Activated naive CD4-positive, alpha-beta T cell treated with Interleukin-2 at 50 U/mL for 16 hours (primary cell): ENCODE results near the gene XKR7.

Experiments used
- DNase-seq: peaks from one replicate; pipeline ENCODE4 v3.0.0-alpha.2; 2020

XKR7 gene

DNA sequence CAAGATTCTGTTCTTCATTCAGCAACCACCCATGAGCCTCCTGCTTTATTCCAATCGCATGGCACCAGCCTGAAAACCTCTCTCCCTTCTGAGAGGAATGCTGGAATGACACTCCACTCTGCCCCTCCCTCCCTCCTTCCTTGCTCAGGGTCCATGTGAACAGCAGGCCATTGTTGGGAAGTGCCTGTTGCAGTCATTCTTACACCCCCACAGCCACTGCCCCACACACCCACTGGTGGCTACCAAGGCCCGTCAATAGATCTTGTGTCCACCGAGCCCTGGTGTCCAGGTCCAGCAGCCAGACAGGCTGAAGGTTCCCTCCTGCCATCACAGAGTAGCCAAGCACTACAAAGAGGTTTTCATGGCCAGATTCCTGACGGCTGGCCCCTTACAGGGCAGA lies 22.6 kb upstream of the XKR7 start:
- no peak for DNase-seq

DNA sequence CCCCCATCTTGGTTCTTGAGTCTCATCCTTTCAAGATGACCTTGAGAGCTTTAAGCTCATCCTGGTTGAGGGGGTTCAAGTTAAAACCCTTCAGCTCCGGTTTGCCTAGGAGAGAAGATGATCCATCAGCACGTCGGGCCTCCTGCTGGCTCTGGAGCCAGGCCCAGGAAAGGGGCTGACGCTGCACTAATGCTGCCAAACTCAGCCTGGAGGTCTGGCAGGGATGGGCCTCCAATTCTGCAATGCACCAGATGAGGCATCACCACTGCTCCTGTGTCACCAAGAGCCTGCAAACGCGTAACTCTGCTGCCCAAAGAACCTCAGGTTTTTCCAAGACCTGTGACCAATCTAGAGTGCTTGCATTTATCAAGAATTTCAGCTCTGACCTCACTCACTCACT lies 22.2 kb upstream of the XKR7 start:
- no peak for DNase-seq

- DNase-seq = no peak
These were observed 19.9 kb upstream of the XKR7 start for GRCh38 chr20:31948008-31948407.

DNA sequence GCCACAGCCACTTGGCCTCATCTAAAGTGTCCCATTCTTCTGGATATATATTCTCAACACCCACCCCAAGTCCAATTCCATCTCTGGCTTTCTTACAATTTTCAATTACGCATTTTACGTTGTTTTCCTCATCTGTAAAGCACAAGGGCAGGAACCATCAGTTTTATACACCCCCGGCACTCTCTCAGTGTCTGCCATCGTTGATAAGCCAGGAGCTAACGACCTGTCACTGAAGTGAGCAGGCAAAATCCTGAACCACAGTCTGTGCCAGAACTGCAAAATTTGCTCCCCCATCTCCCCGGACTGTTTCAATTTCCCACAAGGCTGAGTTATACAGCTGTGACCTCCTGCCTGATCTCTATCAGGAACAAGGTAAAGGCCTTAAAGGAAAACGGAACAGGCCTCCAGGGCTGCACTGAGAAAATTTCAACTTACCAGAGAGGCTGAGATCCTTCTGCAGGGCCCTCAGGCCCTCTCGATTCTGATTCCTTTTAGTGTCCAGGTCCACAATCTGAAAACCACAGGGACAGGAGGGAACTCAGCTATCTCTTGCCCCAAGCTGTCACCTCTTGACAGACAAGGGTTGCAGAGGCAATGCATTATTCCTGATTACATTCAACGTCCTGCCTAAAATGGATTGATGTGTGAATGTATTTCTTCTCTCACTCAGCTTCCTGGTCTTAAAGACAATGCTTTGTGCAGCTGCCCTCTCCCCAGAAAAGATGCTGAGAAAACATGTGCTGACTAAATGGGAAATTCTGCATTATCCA lies 17.9 kb upstream of the XKR7 start:
- no peak for DNase-seq

DNA sequence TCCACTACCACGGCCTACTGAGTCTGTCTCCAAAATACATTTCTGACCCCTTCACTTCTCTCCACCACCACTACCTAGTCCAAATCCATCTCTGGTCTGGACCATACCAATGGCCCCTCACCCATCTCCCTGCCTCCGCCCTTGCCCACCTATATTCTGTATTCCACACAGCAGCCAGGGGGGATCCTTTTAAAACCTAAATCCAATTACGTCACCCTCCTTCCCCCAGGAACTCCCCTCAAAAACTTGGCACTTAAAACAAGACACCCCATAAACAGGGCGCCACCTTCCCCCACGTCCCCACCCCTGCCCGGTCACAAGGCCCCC lies 16.8 kb upstream of the XKR7 start:
- DNase-seq = no peak

DNA sequence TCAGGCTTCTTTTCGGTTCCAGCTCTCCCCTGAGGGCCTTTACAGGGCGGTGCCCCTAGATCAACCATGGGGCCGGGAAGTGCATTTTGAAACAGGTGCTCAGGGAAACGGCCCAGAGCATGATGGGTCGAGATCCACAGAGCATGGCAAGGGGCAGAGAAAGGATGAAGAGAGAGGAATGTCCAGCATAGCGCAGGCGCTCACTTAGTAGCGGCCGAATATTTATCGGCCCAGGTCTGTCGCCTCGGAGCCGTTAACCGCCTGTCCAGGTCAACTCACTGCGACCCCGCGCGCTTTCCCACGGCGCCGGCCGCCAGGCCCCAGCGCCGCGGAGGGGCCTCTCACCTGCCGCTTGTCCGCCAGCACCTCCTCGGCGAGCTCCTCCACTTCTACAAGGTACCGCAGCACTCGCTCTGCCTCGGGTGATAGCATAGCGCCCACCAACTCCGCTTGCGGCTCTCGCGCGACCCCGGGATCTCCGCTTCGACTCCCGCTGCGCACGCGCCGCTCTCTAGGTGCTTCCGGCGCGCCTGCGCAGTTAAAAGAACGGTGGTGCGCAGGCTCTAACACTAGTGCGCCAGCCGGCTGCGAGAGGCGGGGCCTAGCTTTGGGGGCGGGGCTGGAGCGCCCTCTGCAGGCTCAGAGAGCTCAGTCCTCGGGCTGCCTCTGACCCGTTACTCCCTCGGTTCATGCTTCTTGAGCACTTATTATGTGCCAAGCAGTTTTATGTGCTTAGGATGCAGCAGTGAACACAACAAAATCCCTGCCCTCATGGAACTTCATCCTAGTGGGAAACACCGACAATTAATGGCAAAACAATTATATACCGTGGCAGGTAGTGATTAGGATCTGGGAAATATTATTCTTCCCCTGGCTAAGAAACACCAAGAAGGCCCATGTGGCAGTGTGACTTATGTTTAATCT lies 16.2 kb upstream of the XKR7 start, which contains the start of gene PDRG1:
Gene PDRG1 (minus strand): TSS at position 517 of the 924 bp plus-strand sequence. CDS start 85 bp downstream, at position 432.
- peak; percentile 98 for DNase-seq

- DNase-seq = no peak
These were observed 14.3 kb upstream of the XKR7 start for GRCh38 chr20:31953556-31954148.

DNA sequence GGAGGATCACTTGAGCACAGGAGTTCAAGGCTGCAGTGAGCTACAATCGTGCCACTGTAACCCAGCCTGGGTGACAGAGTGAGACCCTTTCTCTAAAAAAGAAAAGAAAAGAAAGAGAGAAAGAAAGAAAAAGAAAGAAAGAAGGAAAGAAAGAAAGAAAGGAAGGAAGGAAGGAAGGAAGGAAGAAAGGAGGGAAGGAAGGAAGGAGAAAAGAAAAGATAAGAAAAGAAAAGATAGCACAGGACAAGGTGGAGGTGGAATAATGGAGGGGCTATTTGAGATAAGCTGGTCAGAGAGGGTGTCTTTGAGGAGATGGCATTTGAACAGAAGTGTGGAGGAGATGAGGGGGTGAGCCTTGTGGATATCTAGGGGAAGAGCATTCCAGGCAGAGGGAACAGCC lies 13.5 kb upstream of the XKR7 start:
- no peak for DNase-seq

DNA sequence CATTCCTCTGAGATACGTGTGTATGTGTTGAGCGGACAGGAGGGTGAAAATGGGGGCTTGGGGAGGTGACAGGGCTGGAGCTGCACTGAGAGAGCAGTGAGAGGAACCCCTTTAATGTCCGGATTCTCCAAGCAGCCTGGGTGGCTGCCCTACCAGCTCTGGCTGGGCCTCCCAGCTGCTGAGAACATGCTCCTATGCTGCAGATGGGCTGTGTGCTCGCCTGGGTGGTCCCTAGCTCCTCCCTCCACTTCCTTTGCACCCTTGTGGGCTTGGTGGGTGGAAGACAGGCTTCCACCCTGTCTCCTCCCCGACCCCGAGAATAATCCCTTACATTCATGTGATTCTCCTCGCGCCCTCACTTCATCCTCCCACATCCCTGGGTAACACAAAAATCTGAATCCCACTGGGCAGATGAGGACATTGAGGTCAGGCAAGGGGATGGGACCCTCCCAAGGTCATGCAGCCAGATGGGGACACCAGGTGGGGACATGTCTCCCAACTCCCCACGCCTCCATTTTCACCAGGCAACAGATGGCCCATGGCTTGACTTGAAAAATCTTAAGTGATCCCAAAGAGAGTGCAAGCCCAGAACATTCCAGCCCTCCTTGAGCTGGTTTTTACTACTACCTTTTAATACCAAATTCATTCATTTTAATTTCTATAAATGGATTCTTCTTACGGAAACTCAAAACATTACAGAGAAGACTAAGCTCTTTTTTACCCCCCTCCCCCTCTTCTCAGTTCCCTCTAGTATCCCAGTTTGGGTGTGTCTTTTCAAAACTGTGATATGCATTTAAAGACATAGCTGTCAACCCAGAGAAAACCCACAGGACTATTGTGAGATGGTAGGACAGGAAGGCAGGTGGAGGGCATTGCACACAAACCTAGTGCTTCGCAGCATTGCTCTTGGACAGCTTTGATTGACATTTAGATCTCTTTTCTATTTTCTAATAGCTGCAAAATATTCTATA lies 11.1 kb upstream of the XKR7 start:
- DNase-seq = no peak

- no peak for DNase-seq
These were observed 5.2 kb upstream of the XKR7 start for GRCh38 chr20:31962761-31963160.

DNA sequence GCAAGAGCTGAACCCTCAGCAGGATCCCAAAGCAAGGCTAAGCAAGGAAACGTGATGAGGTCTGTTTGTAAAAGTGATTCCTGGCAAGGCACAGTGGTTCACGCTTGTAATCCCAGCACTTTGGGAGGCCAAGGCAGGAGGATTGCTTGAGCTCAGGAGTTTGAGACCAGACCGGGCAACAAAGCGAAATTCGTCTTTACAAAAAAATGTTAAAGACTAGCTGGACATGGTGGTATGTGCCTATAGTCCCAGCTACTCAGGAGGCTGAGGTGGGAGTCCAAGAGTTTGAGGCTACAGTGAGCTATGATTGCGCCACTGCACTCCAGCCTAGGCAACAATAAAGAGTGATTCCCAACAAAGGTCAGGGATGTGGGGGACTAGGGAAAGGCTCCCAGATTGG lies 4.1 kb upstream of the XKR7 start:
- DNase-seq = no peak

GRCh38 chr20:31966991-31967655 lies 828 bp upstream of the XKR7 start:
- DNase-seq = no peak

- DNase-seq = peak; percentile 80
These were observed 558 bp downstream of the XKR7 start for GRCh38 chr20:31968291-31969126.

DNA sequence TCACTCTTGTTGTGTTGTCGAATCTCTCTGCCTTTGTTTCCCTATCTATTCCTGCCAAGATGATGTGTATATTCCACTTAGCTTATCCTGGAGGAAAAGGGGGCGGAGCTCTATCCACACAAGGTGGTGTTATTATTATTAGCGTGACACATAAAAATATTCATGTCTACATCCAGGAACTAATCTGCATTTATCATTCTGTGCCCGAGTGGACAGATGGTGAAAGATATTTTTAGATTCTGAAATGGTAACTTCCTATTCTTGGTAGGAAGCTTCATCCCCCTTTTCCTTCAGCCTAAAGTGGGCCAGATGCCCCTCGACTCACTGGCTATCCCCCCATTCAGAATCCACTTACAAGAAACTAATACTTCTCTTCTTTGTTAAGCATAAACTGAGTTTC lies 2.0 kb downstream of the XKR7 start:
- no peak for DNase-seq

- DNase-seq = no peak
These were observed 4.6 kb downstream of the XKR7 start for GRCh38 chr20:31972471-31973021.

GRCh38 chr20:31974296-31974695 lies 6.3 kb downstream of the XKR7 start:
- no peak for DNase-seq

GRCh38 chr20:31974951-31975487 lies 7.1 kb downstream of the XKR7 start:
- DNase-seq = no peak

DNA sequence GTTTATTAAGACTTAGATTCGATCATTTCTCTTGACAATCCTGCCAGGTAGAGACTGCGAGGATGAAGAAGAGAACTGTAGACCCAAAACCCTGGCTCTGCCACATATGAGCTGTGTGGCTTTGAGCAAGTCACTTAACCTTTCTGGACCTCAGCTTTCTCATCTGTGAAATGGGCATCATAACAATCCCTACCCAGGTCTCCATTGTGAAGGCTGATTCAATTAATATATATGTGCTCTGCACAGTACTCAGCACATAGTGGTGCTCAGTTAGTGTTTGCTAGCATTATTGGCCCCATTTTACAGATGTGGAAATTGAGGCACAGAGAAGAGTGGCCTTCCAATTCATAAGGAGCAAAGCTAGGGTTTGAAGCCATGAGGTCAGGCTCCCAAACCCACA lies 7.9 kb downstream of the XKR7 start:
- DNase-seq = no peak

- DNase-seq = no peak
These were observed 9.1 kb downstream of the XKR7 start for GRCh38 chr20:31977080-31977479.

GRCh38 chr20:31979713-31980426 lies 11.9 kb downstream of the XKR7 start:
- DNase-seq = no peak
